ENCODE measurements around the gene HSPA5. TPM values are rescaled to one million over a fixed set of nuclear protein-coding genes. Genes with fewer than 3 reads are reported as not detected.

Gene HSPA5
- total RNA-seq, 2 experiments from 2014 or later: 161 to 163 TPM

- Mint-ChIP-seq H3K4me1 (ENCODE audit: low read depth) (peaks cover 15% of the 10 kb centered on the region), H3K9me3 (no peaks in the 10 kb centered on the region), H3K36me3 (ENCODE audit: low read depth) (peaks cover 5% of the 10 kb centered on the region), H3K4me3 (no peak overlapping the region), H3K27ac (no peak overlapping the region), H3K27me3 (no peaks in the 10 kb centered on the region)
- ATAC-seq (no peak), DNase-seq (no peak)
- ChIA-PET CTCF (interaction anchor here (0.9 kb wide), 1 partner anchor 49 kb away, joined by 3 read pairs; no protein-coding TSS in a partner anchor), POLR2A (no interaction called here)
- intact Hi-C loops (cut with micrococcal nuclease): no loop called here
- TF ChIP-seq CTCF (IDR thresholded peaks at IDR 0.05): no peak
These were observed 35.6 kb upstream of the HSPA5 start for GRCh38 chr9:125276771-125277170.

GRCh38 chr9:125272697-125273096 lies 31.6 kb upstream of the HSPA5 start:
- no peaks in the 10 kb centered on the region for H3K9me3 Mint-ChIP-seq
- peaks cover 14% of the 10 kb centered on the region for H3K36me3 Mint-ChIP-seq (ENCODE audit: low read depth)
- H3K27me3 Mint-ChIP-seq: no peaks in the 10 kb centered on the region
- no peak for ATAC-seq
- H3K4me1 Mint-ChIP-seq (ENCODE audit: low read depth): peaks cover 27% of the 10 kb centered on the region
- intact Hi-C loops (cut with micrococcal nuclease): no loop called here
- DNase-seq: no peak
- no peak for TF ChIP-seq CTCF (IDR thresholded peaks at IDR 0.05)
- ChIA-PET POLR2A (interaction anchor here (0.7 to 1.1 kb wide), 2 partner anchors 29 to 31 kb away, joined by 3 to 5 read pairs; partner anchors contain the start of gene HSPA5), CTCF (interaction anchor here (0.6 to 1.6 kb wide), 3 partner anchors 17 to 53 kb away, joined by 3 to 4 read pairs (median 3); no protein-coding TSS in a partner anchor)
- H3K4me3 Mint-ChIP-seq: no peak overlapping the region
- H3K27ac Mint-ChIP-seq: no peak overlapping the region

- POLR2A ChIA-PET: interaction anchor here (0.6 kb wide), 1 partner anchor 438 kb away, joined by 4 read pairs; no protein-coding TSS in a partner anchor
- TF ChIP-seq CTCF (IDR thresholded peaks at IDR 0.05): no peak
- intact Hi-C loops (cut with micrococcal nuclease): no loop called here
- Mint-ChIP-seq H3K27me3 (no peaks in the 10 kb centered on the region), H3K4me1 (ENCODE audit: low read depth) (peaks cover 30% of the 10 kb centered on the region), H3K36me3 (ENCODE audit: low read depth) (peaks cover 21% of the 10 kb centered on the region), H3K4me3 (no peak overlapping the region), H3K27ac (no peak overlapping the region), H3K9me3 (no peaks in the 10 kb centered on the region)
- ATAC-seq: no peak
- DNase-seq: no peak
- CTCF ChIA-PET: no interaction called here
These were observed 29.9 kb upstream of the HSPA5 start for GRCh38 chr9:125271081-125271480.

GRCh38 chr9:125269014-125269397 lies 27.9 kb upstream of the HSPA5 start:
- CTCF ChIA-PET: interaction anchor here (0.7 kb wide), 1 partner anchor 44 kb away, joined by 3 read pairs; no protein-coding TSS in a partner anchor
- intact Hi-C loops (cut with micrococcal nuclease): no loop called here

More at GRCh38 chr9:125269014-125269397, 27.9 kb upstream of the HSPA5 start:
- H3K4me1 Mint-ChIP-seq (ENCODE audit: low read depth): peaks cover 41% of the 10 kb centered on the region
- H3K9me3 Mint-ChIP-seq: no peaks in the 10 kb centered on the region
- peaks cover 34% of the 10 kb centered on the region for H3K36me3 Mint-ChIP-seq (ENCODE audit: low read depth)
- ATAC-seq (no peak), DNase-seq (no peak)
- POLR2A ChIA-PET: interaction anchor here (0.8 kb wide), 1 partner anchor 28 kb away, joined by 3 read pairs; the partner anchor contains the start of gene HSPA5
- H3K27ac Mint-ChIP-seq: no peak overlapping the region
- no peak overlapping the region for H3K4me3 Mint-ChIP-seq
- no peaks in the 10 kb centered on the region for H3K27me3 Mint-ChIP-seq
- TF ChIP-seq CTCF (IDR thresholded peaks at IDR 0.05): no peak
